Measurements from ENCODE around the gene ATP6V1B1.

The ATP6V1B1 gene

GRCh38 chr2:70982971-70983370 lies 47.3 kb downstream of the ATP6V1B1 start:
- TF ChIP-seq CTCF (conservative IDR thresholded peaks at IDR 0.05; ENCODE audit: low read length) (no peak), EZH2phosphoT487 (IDR thresholded peaks at IDR 0.05; ENCODE audit: borderline replicate concordance) (no peak)
- Histone ChIP-seq H3K4me3 (ENCODE audit: low read length, poor library complexity, severe bottlenecking) (no peak overlapping the region), H3K4me1 (ENCODE audit: insufficient read depth, low read length, poor library complexity, severe bottlenecking) (no peaks in the 10 kb centered on the region), H3K4me2 (ENCODE audit: low read depth, low read length, poor library complexity, severe bottlenecking) (no peak overlapping the region), H3K27me3 (ENCODE audit: insufficient read depth, low read length, poor library complexity, severe bottlenecking) (no peaks in the 10 kb centered on the region), H3F3A (ENCODE audit: low read depth) (no peaks in the 10 kb centered on the region), H3K9ac (ENCODE audit: low read depth, low read length, poor library complexity, severe bottlenecking) (no peak overlapping the region), H4K20me1 (ENCODE audit: insufficient read depth, low read length, poor library complexity, severe bottlenecking) (no peaks in the 10 kb centered on the region), H3K36me3 (ENCODE audit: insufficient read depth, low read length) (peaks cover 23% of the 10 kb centered on the region), H3K9me3 (ENCODE audit: insufficient read depth, low read depth, low read length) (no peaks in the 10 kb centered on the region), H3K9me2 (replicated peaks; ENCODE audit: low read depth, low read length) (no peaks in the 10 kb centered on the region), H3K79me2 (ENCODE audit: insufficient read depth, low read length) (no peaks in the 10 kb centered on the region), H2AFZ (ENCODE audit: low read length) (no peak overlapping the region)

GRCh38 chr2:70983506-70984227 lies 48.0 kb downstream of the ATP6V1B1 start:
- Histone ChIP-seq H3K79me2 (ENCODE audit: insufficient read depth, low read length) (no peaks in the 10 kb centered on the region), H3K4me1 (ENCODE audit: insufficient read depth, low read length, poor library complexity, severe bottlenecking) (no peaks in the 10 kb centered on the region), H3K4me3 (ENCODE audit: low read length, poor library complexity, severe bottlenecking) (no peak overlapping the region), H4K20me1 (ENCODE audit: insufficient read depth, low read length, poor library complexity, severe bottlenecking) (no peaks in the 10 kb centered on the region), H3K4me2 (ENCODE audit: low read depth, low read length, poor library complexity, severe bottlenecking) (no peak overlapping the region), H3K9me3 (ENCODE audit: insufficient read depth, low read depth, low read length) (no peaks in the 10 kb centered on the region), H3K9ac (ENCODE audit: low read depth, low read length, poor library complexity, severe bottlenecking) (no peak overlapping the region), H3K27me3 (ENCODE audit: insufficient read depth, low read length, poor library complexity, severe bottlenecking) (no peaks in the 10 kb centered on the region), H3F3A (ENCODE audit: low read depth) (no peaks in the 10 kb centered on the region), H3K9me2 (replicated peaks; ENCODE audit: low read depth, low read length) (no peaks in the 10 kb centered on the region), H2AFZ (ENCODE audit: low read length) (no peak overlapping the region), H3K36me3 (ENCODE audit: insufficient read depth, low read length) (peaks cover 30% of the 10 kb centered on the region)
- no peak for TF ChIP-seq CTCF (conservative IDR thresholded peaks at IDR 0.05; ENCODE audit: low read length)

GRCh38 chr2:70984228-70984575 lies 48.5 kb downstream of the ATP6V1B1 start:
- Histone ChIP-seq H4K20me1 (ENCODE audit: insufficient read depth, low read length, poor library complexity, severe bottlenecking) (no peaks in the 10 kb centered on the region), H3K27me3 (ENCODE audit: insufficient read depth, low read length, poor library complexity, severe bottlenecking) (no peaks in the 10 kb centered on the region), H3K79me2 (ENCODE audit: insufficient read depth, low read length) (no peaks in the 10 kb centered on the region), H3K36me3 (ENCODE audit: insufficient read depth, low read length) (peaks cover 35% of the 10 kb centered on the region), H3K9me2 (replicated peaks; ENCODE audit: low read depth, low read length) (no peaks in the 10 kb centered on the region), H3K4me3 (ENCODE audit: low read length, poor library complexity, severe bottlenecking) (no peak overlapping the region), H2AFZ (ENCODE audit: low read length) (no peak overlapping the region), H3K4me2 (ENCODE audit: low read depth, low read length, poor library complexity, severe bottlenecking) (no peak overlapping the region), H3K9me3 (ENCODE audit: insufficient read depth, low read depth, low read length) (no peaks in the 10 kb centered on the region), H3K4me1 (ENCODE audit: insufficient read depth, low read length, poor library complexity, severe bottlenecking) (no peaks in the 10 kb centered on the region), H3K9ac (ENCODE audit: low read depth, low read length, poor library complexity, severe bottlenecking) (no peak overlapping the region), H3F3A (ENCODE audit: low read depth) (no peaks in the 10 kb centered on the region)
- TF ChIP-seq CTCF (conservative IDR thresholded peaks at IDR 0.05; ENCODE audit: low read length) (no peak), EZH2phosphoT487 (IDR thresholded peaks at IDR 0.05; ENCODE audit: borderline replicate concordance) (no peak)

Data from Loucy (cell line).